HEK293 (cell line): ENCODE data around the gene RNF10.

Experiments
- CTCF ChIP-seq: fragments of 450-650 bp; formaldehyde crosslinking; IDR thresholded peaks from 2 replicates; pipeline ENCODE4 v1.5.1; 2016; ENCODE audit warnings: missing biosample characterization, missing genetic modification characterization
- ZFP3 ChIP-seq: fragments of 450-650 bp; formaldehyde crosslinking; IDR thresholded peaks from 2 replicates; pipeline ENCODE4 v1.5.1; 2016; ENCODE audit warnings: low read depth, missing biosample characterization, missing genetic modification characterization
- ZNF37A ChIP-seq: fragments of 450-650 bp; IDR thresholded peaks from 2 replicates; pipeline ENCODE4 v1.5.1; 2018; ENCODE audit warnings: missing biosample characterization, missing genetic modification characterization
- ZNF776 ChIP-seq: fragments of 450-650 bp; formaldehyde crosslinking; IDR thresholded peaks from 2 replicates; pipeline ENCODE4 v1.5.0; 2017; ENCODE audit warnings: missing biosample characterization, missing genetic modification characterization, borderline replicate concordance
- ZSCAN16 ChIP-seq: fragments of 450-650 bp; formaldehyde crosslinking; IDR thresholded peaks from 2 replicates; pipeline ENCODE4 v1.5.1; 2016; ENCODE audit warnings: missing biosample characterization, missing genetic modification characterization

- TF ChIP-seq CTCF (tag by site-specific recombination) (no peak), ZSCAN16 (tag by site-specific recombination) (no peak), ZNF37A (no peak), ZFP3 (no peak), ZNF776 (tag by site-specific recombination) (no peak)
Measured at GRCh38 chr12:120490325-120490724, 43.8 kb upstream of the RNF10 start.
